ENCODE measurements around the gene SKAP1.

DNA sequence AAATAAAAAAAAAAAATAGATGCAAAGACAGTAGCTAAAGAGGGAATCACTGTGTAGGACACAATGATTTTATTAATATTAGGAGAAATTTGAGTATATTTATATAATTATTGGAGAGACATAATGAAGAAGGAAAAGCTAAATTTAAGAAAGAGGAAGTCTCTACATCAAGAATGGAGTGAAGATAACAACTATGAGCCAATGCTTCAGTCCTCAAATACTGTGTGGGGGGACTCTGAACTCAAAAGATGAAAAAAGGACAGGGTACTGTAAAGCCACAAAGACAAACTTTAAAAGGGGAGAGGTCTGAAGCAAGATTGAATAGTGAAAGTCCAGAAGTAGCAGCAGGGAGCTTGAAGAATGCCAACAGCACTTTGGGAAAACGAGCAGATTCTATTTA lies 44.7 kb downstream of the SKAP1 start:
- TF ChIP-seq EZH2 (conservative IDR thresholded peaks at IDR 0.05; ENCODE audit: low read depth, low read length) (no peak), ZNF224 (CRISPR knock-in tag; IDR thresholded peaks at IDR 0.05) (no peak), HDAC6 (IDR thresholded peaks at IDR 0.05; ENCODE audit: low read depth, low read length) (no peak), CTCF (CRISPR knock-in tag; IDR thresholded peaks at IDR 0.05) (no peak), RFXANK (CRISPR knock-in tag; IDR thresholded peaks at IDR 0.05) (no peak), MAFF (IDR thresholded peaks at IDR 0.05; ENCODE audit: low read depth, low read length) (no peak), ZNF441 (CRISPR knock-in tag; IDR thresholded peaks at IDR 0.05; ENCODE audit: borderline replicate concordance) (no peak), JARID2 (CRISPR knock-in tag; IDR thresholded peaks at IDR 0.05; ENCODE audit: insufficient replicate concordance) (no peak), TCF12 (IDR thresholded peaks at IDR 0.05) (no peak), TCF12 (CRISPR knock-in tag; IDR thresholded peaks at IDR 0.05) (no peak), GLI4 (CRISPR knock-in tag; IDR thresholded peaks at IDR 0.05; ENCODE audit: borderline replicate concordance) (no peak), JUND (CRISPR knock-in tag; IDR thresholded peaks at IDR 0.05) (no peak)

All from HepG2 (cell line).